ENCODE data around the gene ARID4B.

- TF ChIP-seq CTCF (IDR thresholded peaks at IDR 0.05; ENCODE audit: low read depth, low read length) (no peak), POLR2A (IDR thresholded peaks at IDR 0.05; ENCODE audit: extremely low read depth, insufficient read length) (no peak), MYC (IDR thresholded peaks at IDR 0.05; ENCODE audit: low read depth, low read length) (no peak)
These were observed 30.9 kb upstream of the ARID4B start for GRCh38 chr1:235358899-235359298.
